ENCODE results near the gene BRF1.

The BRF1 gene

DNA sequence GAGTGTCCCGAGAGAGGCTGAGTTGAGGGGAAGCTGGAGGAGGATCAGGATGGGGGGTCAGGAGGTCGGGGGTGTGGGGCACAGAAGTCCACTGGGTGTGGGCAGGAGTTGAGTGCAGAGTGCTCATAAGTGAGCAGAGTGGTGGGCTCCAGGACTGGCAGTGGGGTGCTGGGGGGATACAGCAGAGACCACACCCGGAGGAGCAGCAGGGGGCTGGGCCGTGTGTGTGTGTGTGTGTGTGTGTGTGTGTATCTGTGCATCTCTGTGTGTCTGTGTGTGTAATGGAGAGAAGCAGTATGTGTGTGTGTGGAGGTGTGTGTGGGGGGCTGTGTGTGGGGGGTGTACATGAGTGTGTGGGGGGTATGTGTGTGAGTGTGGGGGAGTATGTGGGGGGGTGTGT is 114.8 kb downstream of the BRF1 start:
- no peak for TF ChIP-seq EZH2phosphoT487 (IDR thresholded peaks at IDR 0.05; ENCODE audit: borderline replicate concordance, low read length)
- TF ChIP-seq, protein P1, sequence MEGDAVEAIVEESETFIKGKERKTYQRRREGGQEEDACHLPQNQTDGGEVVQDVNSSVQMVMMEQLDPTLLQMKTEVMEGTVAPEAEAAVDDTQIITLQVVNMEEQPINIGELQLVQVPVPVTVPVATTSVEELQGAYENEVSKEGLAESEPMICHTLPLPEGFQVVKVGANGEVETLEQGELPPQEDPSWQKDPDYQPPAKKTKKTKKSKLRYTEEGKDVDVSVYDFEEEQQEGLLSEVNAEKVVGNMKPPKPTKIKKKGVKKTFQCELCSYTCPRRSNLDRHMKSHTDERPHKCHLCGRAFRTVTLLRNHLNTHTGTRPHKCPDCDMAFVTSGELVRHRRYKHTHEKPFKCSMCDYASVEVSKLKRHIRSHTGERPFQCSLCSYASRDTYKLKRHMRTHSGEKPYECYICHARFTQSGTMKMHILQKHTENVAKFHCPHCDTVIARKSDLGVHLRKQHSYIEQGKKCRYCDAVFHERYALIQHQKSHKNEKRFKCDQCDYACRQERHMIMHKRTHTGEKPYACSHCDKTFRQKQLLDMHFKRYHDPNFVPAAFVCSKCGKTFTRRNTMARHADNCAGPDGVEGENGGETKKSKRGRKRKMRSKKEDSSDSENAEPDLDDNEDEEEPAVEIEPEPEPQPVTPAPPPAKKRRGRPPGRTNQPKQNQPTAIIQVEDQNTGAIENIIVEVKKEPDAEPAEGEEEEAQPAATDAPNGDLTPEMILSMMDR (IDR thresholded peaks at IDR 0.05; ENCODE audit: low read depth, low read length, poor library complexity, severe bottlenecking): no peak
- Histone ChIP-seq H3K27ac (ENCODE audit: low read depth, low read length) (no peak overlapping the region), H3K4me2 (ENCODE audit: low read length) (no peak overlapping the region), H3K27me3 (ENCODE audit: control insufficient read depth, low read length) (peaks cover 32% of the 10 kb centered on the region), H3K9me2 (replicated peaks; ENCODE audit: control insufficient read depth, low read length) (no peaks in the 10 kb centered on the region), H4K20me1 (ENCODE audit: control insufficient read depth, insufficient read depth, low read depth, low read length) (no peaks in the 10 kb centered on the region; the same call in 1 of the 2 replicates), H3K36me3 (ENCODE audit: control insufficient read depth, low read length) (no peaks in the 10 kb centered on the region), H3K4me1 (ENCODE audit: control insufficient read depth, low read length) (peaks cover 4% of the 10 kb centered on the region; the same call in 1 of the 2 replicates), H3K9me3 (ENCODE audit: control insufficient read depth, insufficient read depth, low read length) (peaks cover 5% of the 10 kb centered on the region; the same call in 1 of the 2 replicates), H3F3A (ENCODE audit: control insufficient read depth, insufficient read depth) (no peaks in the 10 kb centered on the region), H3K4me3 (ENCODE audit: low read length) (no peak overlapping the region), H3K79me2 (ENCODE audit: control insufficient read depth, low read length) (no peaks in the 10 kb centered on the region)

DNA sequence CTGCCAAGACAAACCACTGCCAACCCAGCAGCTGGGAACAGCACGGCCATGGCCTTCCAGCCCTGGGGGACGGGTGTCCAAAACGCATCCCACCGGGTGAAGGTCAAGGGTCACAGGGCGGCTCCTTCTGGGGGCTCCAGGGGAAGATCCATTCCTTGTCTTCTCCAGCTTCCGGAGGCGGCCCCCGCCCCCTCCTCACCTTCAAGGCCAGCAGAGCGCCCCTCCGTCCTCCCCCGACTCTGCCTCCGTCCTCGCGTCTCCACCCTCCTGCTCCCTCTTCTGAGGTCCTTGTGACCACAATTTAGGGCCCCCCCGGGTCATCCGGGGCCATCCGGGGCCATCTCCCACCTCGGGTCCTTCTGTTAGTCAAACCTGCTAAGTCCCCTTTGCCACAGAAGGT is 115.8 kb downstream of the BRF1 start:
- H3F3A ChIP-seq (ENCODE audit: control insufficient read depth, insufficient read depth): no peaks in the 10 kb centered on the region
- no peaks in the 10 kb centered on the region; the same call in 1 of the 2 replicates for H4K20me1 ChIP-seq (ENCODE audit: control insufficient read depth, insufficient read depth, low read depth, low read length)
- no peak overlapping the region for H3K4me2 ChIP-seq (ENCODE audit: low read length)
- no peaks in the 10 kb centered on the region for H3K36me3 ChIP-seq (ENCODE audit: control insufficient read depth, low read length)
- no peak overlapping the region for H3K4me3 ChIP-seq (ENCODE audit: low read length)
- H3K27me3 ChIP-seq (ENCODE audit: control insufficient read depth, low read length): peaks cover 39% of the 10 kb centered on the region
- no peak overlapping the region for H3K27ac ChIP-seq (ENCODE audit: low read depth, low read length)
- no peak for TF ChIP-seq EZH2phosphoT487 (IDR thresholded peaks at IDR 0.05; ENCODE audit: borderline replicate concordance, low read length)
- TF ChIP-seq, protein P1 (IDR thresholded peaks at IDR 0.05; ENCODE audit: low read depth, low read length, poor library complexity, severe bottlenecking): no peak
- H3K9me2 ChIP-seq (replicated peaks; ENCODE audit: control insufficient read depth, low read length): no peaks in the 10 kb centered on the region
- no peaks in the 10 kb centered on the region for H3K79me2 ChIP-seq (ENCODE audit: control insufficient read depth, low read length)
- peaks cover 11% of the 10 kb centered on the region for H3K4me1 ChIP-seq (ENCODE audit: control insufficient read depth, low read length)
- H3K9me3 ChIP-seq (ENCODE audit: control insufficient read depth, insufficient read depth, low read length): peaks cover 5% of the 10 kb centered on the region; the same call in 1 of the 2 replicates

DNA sequence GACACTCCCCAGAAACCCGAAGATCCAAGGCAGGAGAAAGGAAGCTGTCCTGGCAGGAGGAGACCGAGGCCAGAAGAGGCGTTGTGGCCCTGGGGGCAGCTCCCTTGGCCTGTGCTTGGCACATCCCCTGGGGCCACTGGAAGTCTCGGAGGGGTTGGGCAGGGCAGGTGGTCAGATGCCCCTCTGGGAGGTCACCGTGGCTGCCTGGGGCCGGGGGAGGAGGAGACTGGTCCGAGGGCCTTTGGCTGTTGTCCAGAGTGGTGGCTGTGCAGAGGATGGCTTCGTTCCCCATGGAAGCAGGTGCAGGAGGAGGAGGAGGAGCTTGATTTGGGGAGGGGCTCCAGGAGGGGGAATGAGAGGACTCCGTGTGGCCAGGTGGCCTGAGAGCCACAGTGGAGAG is 116.3 kb downstream of the BRF1 start:
- no peak overlapping the region for H3K4me3 ChIP-seq (ENCODE audit: low read length)
- TF ChIP-seq EZH2phosphoT487 (IDR thresholded peaks at IDR 0.05; ENCODE audit: borderline replicate concordance, low read length): no peak
- TF ChIP-seq, protein P1 (IDR thresholded peaks at IDR 0.05; ENCODE audit: low read depth, low read length, poor library complexity, severe bottlenecking): no peak
- no peak overlapping the region for H3K4me2 ChIP-seq (ENCODE audit: low read length)
- no peaks in the 10 kb centered on the region for H3K9me2 ChIP-seq (replicated peaks; ENCODE audit: control insufficient read depth, low read length)
- H3F3A ChIP-seq (ENCODE audit: control insufficient read depth, insufficient read depth): no peaks in the 10 kb centered on the region
- no peaks in the 10 kb centered on the region for H3K79me2 ChIP-seq (ENCODE audit: control insufficient read depth, low read length)
- H3K27ac ChIP-seq (ENCODE audit: low read depth, low read length): no peak overlapping the region
- peaks cover 12% of the 10 kb centered on the region for H3K4me1 ChIP-seq (ENCODE audit: control insufficient read depth, low read length)
- no peaks in the 10 kb centered on the region for H3K36me3 ChIP-seq (ENCODE audit: control insufficient read depth, low read length)
- H3K27me3 ChIP-seq (ENCODE audit: control insufficient read depth, low read length): peaks cover 44% of the 10 kb centered on the region
- peaks cover 5% of the 10 kb centered on the region; the same call in 1 of the 2 replicates for H3K9me3 ChIP-seq (ENCODE audit: control insufficient read depth, insufficient read depth, low read length)
- no peaks in the 10 kb centered on the region; the same call in 1 of the 2 replicates for H4K20me1 ChIP-seq (ENCODE audit: control insufficient read depth, insufficient read depth, low read depth, low read length)

Measured in DOHH2 (cell line).